ENCODE measurements around the gene B3GNT9.

B3GNT9 gene

GRCh38 chr16:67115639-67116038, 35.2 kb downstream of the B3GNT9 start:
- no peak for DNase-seq (ENCODE audit: low read depth in 2 of 2, low spot score in 1 of 2)

- DNase-seq (ENCODE audit: low read depth in 2 of 2, low spot score in 1 of 2) = no peak
These were observed 36.0 kb downstream of the B3GNT9 start for GRCh38 chr16:67114793-67115192.

DNA sequence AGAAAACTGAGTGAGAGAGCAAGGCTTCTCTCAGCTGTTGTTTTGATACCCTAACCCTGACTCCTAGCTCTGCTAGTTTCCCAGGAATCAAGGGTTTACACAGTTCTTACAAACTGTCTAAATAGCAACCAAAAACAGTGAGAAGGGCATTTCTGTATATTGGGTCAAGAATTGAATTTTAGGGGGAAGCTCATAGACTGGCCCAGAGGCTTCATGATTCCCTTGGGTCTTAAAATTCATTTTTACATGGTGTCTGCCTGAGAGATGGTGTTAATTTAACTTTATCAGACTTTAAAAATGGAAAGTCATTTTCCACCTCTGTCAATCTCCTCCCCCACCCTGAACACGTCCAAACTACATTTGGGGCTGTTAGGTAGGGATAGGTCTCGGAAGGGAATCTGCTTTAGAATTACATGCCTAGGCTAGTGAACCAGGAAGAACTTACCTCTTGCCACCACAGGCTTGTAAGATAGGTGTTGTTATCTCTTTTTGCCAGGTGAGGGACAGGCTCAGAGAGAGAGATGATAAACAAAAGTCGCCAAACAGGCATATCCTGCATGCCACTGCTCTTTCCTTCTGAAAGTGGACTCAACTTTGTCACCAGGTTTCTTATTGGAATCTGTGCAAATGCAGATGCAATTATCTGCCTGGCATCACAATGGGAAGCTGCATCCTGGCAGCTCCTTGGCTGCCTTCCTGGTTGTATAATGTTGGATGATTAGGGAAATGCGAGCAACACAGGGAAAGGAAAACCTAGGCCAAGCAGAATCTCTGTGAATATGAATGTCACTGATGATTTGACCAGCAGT, 38.0 kb downstream of the B3GNT9 start:
- DNase-seq (ENCODE audit: low read depth in 2 of 2, low spot score in 1 of 2) = no peak

- DNase-seq (ENCODE audit: low read depth in 2 of 2, low spot score in 1 of 2) = no peak
These were observed 38.8 kb downstream of the B3GNT9 start for GRCh38 chr16:67111951-67112444.

DNA sequence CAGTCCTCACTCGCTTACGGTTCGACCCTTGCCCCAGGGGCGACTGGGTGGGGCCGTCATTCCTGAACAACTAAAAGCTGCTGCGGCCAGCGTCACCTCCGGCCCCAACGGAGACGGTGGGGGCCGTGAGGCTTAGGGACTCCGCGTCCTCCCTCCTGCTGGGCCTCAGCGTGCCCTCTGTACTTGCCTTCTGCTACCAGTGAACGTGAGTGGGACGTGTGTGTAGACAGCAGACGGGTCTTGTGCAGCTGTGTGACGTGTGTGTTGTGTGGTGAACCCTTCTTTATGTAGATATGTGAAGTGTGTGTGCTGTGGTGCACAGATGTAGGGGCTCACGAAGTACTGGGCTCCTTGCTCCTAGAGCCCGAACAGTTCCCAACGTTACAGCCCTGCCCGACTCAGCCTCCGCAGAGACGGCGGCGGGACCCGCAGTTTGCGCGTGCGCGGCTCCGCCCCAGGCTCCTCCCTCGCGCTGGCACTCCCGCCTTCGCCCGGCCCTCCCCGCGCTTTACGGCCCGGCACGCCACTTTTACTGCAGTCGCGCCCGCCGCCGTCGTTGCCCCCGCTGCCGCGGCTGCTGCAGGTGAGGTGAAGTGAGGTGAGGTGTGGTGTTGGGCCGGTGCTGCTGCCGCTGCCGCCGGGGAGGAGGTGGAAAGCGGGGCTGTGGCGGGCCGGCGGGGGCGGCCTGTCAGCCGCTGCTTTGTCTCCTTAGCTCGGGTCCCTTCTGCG, 41.2 kb downstream of the B3GNT9 start, which contains the start of gene PHAF1:
Gene PHAF1, plus strand, starts transcription at position 535 of the 729 bp plus-strand sequence. CDS start 235 bp downstream, outside the sequence.
- DNase-seq (ENCODE audit: low read depth in 2 of 2, low spot score in 1 of 2) = peak; percentile 90 to 91

DNA sequence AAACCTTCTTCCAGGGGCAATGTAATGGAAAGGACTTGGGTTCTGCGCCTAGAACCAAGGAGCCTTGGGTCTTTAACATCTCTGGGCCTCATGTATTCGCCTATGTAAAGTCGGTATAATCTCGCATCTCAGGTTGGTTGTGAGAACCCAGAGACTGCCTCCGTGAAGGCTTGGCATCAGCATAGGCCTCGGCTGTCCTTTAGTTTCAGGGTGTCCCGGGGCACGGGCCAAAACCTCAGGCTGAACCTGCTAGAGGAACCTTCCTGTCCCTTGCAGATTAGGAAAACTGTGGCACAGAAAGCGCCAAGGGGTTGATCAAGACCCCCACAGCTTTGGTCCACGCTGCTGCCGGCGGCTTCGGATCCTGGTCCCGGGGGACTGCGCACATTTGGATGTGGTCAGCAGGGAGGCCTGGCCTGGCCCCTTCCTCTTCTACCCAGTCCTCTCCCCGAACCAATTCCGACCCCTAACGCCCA, 41.8 kb downstream of the B3GNT9 start:
- no peak for DNase-seq (ENCODE audit: low read depth in 2 of 2, low spot score in 1 of 2)

- DNase-seq (ENCODE audit: low read depth in 2 of 2, low spot score in 1 of 2) = no peak
These were observed 42.3 kb downstream of the B3GNT9 start for GRCh38 chr16:67108489-67108888.

- DNase-seq (ENCODE audit: low read depth in 2 of 2, low spot score in 1 of 2) = no peak
These were observed 44.9 kb downstream of the B3GNT9 start for GRCh38 chr16:67105881-67106280.

DNA sequence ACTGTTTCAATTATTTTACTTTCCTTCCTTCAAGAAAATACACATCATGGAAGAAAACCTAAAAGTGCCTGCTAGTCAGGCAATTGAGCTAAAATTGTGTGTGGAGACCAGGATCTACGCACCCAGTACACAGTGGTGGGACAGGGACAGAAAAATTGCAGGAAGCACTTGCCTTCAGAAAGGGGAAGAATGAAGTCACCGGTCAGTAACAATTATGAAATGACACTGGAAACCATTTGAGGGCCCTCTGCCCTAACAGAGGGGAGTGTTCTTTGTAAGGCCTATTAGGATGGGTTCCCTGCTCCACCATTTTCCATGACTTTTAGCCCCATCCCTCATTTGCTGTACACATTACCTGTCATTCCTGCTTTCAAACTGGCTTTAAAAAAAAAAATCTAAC, 45.6 kb downstream of the B3GNT9 start:
- no peak for DNase-seq (ENCODE audit: low read depth in 2 of 2, low spot score in 1 of 2)

DNA sequence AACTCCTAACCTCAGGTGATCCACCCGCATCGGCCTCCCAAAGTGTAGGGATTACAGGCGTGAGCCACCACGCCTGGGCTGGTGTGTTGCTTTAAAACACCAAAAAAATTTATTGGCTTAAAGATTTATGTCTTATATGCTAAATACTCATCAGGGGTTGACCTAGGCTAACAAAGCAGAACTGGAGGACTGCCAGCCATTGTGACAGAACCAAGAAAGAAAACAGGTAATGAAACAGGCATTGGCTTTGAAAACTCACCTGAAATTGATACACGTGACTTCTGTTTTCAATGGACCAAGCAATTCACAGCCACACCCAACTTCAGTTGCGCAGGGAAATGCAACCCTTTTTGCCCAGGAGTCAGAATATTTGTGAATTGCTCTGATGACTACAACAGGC, 46.0 kb downstream of the B3GNT9 start:
- DNase-seq (ENCODE audit: low read depth in 2 of 2, low spot score in 1 of 2) = no peak

GRCh38 chr16:67104061-67104460, 46.7 kb downstream of the B3GNT9 start:
- no peak for DNase-seq (ENCODE audit: low read depth in 2 of 2, low spot score in 1 of 2)

- no peak for DNase-seq (ENCODE audit: low read depth in 2 of 2, low spot score in 1 of 2)
These were observed 49.3 kb downstream of the B3GNT9 start for GRCh38 chr16:67101311-67102082.

- DNase-seq (ENCODE audit: low read depth in 2 of 2, low spot score in 1 of 2) = no peak
These were observed 50.1 kb downstream of the B3GNT9 start for GRCh38 chr16:67100569-67101310.

DNA sequence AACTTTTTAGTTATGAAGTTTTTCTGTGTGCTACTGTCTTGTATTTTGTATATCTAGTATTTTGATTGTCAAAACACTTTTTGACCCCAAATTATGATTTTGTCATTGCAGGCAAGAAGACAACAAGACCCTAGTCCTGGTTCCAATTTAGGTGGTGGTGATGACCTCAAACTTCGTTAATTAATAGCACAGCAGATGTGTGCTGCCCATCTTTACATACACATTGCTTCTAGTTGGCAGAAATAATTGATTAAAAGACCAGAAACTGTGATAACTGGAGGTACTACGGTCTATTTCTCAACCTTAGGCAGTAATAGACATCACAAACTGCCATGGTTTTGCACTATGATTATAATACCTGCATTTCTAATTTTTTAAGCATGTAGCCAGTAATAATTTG, 52.2 kb downstream of the B3GNT9 start:
- DNase-seq (ENCODE audit: low read depth in 2 of 2, low spot score in 1 of 2) = no peak
